H54 (cell line): Measurements from ENCODE around the gene LETM1.

Experiments used
- DNase-seq: peaks from one replicate; pipeline ENCODE4 v3.0.0; 2011; ENCODE audit warnings: low spot score, mixed read lengths; ENCODE audit not compliant: insufficient read length
- FAIRE-seq: peaks from 3 replicates; lab custom pipeline; 2011; peaks lifted over from hg19 to GRCh38; lab: Jason Lieb, UNC
- POLR2A ChIP-seq: IDR thresholded peaks from 2 replicates; pipeline ENCODE4 v1.6.1; 2011; ENCODE audit warnings: low read depth, mild to moderate bottlenecking, low read length

Gene LETM1

GRCh38 chr4:1868912-1869311 lies 13.0 kb upstream of the LETM1 start:
- DNase-seq (no peak), FAIRE-seq (no peak)
- TF ChIP-seq POLR2A, result no peak

GRCh38 chr4:1868293-1868692 lies 12.3 kb upstream of the LETM1 start:
- DNase-seq, result no peak
- no peak for FAIRE-seq
- TF ChIP-seq POLR2A, result no peak

- no peak for TF ChIP-seq POLR2A
- DNase-seq (no peak), FAIRE-seq (no peak)
Measured at GRCh38 chr4:1866189-1866661, 10.3 kb upstream of the LETM1 start.

GRCh38 chr4:1864076-1865008 lies 8.4 kb upstream of the LETM1 start:
- no peak for TF ChIP-seq POLR2A
- FAIRE-seq (no peak), DNase-seq (no peak)

- no peak for TF ChIP-seq POLR2A
- no peak for DNase-seq
- no peak for FAIRE-seq
Measured at GRCh38 chr4:1863297-1864033, 7.5 kb upstream of the LETM1 start.

- no peak for TF ChIP-seq POLR2A
- FAIRE-seq (no peak), DNase-seq (no peak)
Measured at GRCh38 chr4:1862961-1863296, 7.0 kb upstream of the LETM1 start.

GRCh38 chr4:1862055-1862911 lies 6.3 kb upstream of the LETM1 start:
- FAIRE-seq, result no peak
- TF ChIP-seq POLR2A, result no peak
- DNase-seq, result no peak

- DNase-seq (no peak), FAIRE-seq (no peak)
- no peak for TF ChIP-seq POLR2A
Measured at GRCh38 chr4:1859389-1859753, 3.4 kb upstream of the LETM1 start.

GRCh38 chr4:1857931-1858330 lies 2.0 kb upstream of the LETM1 start:
- no peak for DNase-seq
- TF ChIP-seq POLR2A, result no peak
- no peak for FAIRE-seq

GRCh38 chr4:1856943-1857699 lies 1.2 kb upstream of the LETM1 start:
- 0 out of 2 replicates have a peak, but pooled peaks have one; percentile 6 for TF ChIP-seq POLR2A
- FAIRE-seq (no peak), DNase-seq (no peak)

- TF ChIP-seq POLR2A, result no peak; the same call in 1 of the 2 replicates
- DNase-seq (no peak), FAIRE-seq (no peak)
Measured at GRCh38 chr4:1855333-1856070, 454 bp downstream of the LETM1 start.

GRCh38 chr4:1854752-1855151 lies 1.2 kb downstream of the LETM1 start:
- no peak for DNase-seq
- no peak for TF ChIP-seq POLR2A
- no peak for FAIRE-seq
